CD14-positive monocyte (primary cell): ENCODE measurements around the gene TRPC6. TPM values are rescaled to one million over a fixed set of nuclear protein-coding genes. Genes with fewer than 3 reads are reported as not detected.

Experiments used
- DNase-seq, 3 donors: peaks; one replicate each; pipeline ENCODE4 v3.0.0-alpha.2; 2011 to 2022
- H2AFZ ChIP-seq: 2 replicates; pipeline ENCODE4 v1.6.0; 2012; ENCODE audit warnings: mild to moderate bottlenecking, low read depth, low read length, inconsistent platforms; ENCODE audit not compliant: insufficient read depth, poor library complexity, severe bottlenecking
- H3K27ac ChIP-seq, 2 donors: 1 replicate in 1 of 2; 2 replicates in 1 of 2; pipeline ENCODE4 v1.5.1; 2012 to 2013; ENCODE audit warnings: low read length in 2 of 2, control low read depth in 1 of 2, inconsistent platforms in 1 of 2, low read depth in 1 of 2, mild to moderate bottlenecking in 1 of 2
- H3K27me3 ChIP-seq, 2 donors: one replicate each; pipeline versions ENCODE4 v1.6.0 to v1.6.1; 2011 to 2013; ENCODE audit warnings: low read length in 2 of 2; ENCODE audit not compliant: control insufficient read depth in 2 of 2, insufficient read depth in 2 of 2
- H3K36me3 ChIP-seq, 2 donors: replicated peaks in 1 of 2; 1 replicate in 1 of 2; 2 replicates in 1 of 2; pipeline versions ENCODE4 v1.5.1 to v1.6.1; 2012 to 2013; ENCODE audit warnings: low read length in 2 of 2, control low read depth in 1 of 2, inconsistent platforms in 1 of 2, mild to moderate bottlenecking in 1 of 2; ENCODE audit not compliant: insufficient read depth in 2 of 2, control insufficient read depth in 1 of 2
- H3K4me1 ChIP-seq, 2 donors: 1 replicate in 1 of 2; 2 replicates in 1 of 2; pipeline versions ENCODE4 v1.5.1 to v1.6.1; 2012 to 2013; ENCODE audit warnings: low read length in 2 of 2, control low read depth in 1 of 2, inconsistent platforms in 1 of 2, mild to moderate bottlenecking in 1 of 2, moderate library complexity in 1 of 2; ENCODE audit not compliant: insufficient read depth in 2 of 2, control insufficient read depth in 1 of 2
- H3K4me2 ChIP-seq: replicated peaks from 2 replicates; pipeline ENCODE3; 2012; ENCODE audit warnings: low read length, moderate library complexity, mild to moderate bottlenecking; ENCODE audit not compliant: poor library complexity, severe bottlenecking; ENCODE audit errors: extremely low read depth
- H3K4me3 ChIP-seq, 3 experiments: fragments of 200-600 bp in 1 of 3; sonication (generic) in 1 of 3; replicated peaks in 1 of 3; 1 replicate in 2 of 3; 2 replicates in 1 of 3; pipeline ENCODE4 v1.5.1; 2011 to 2013; ENCODE audit warnings: low read length in 3 of 3, mild to moderate bottlenecking in 3 of 3, control low read depth in 2 of 3, low read depth in 2 of 3, inconsistent platforms in 1 of 3, moderate library complexity in 1 of 3
- H3K79me2 ChIP-seq: 2 replicates; pipeline ENCODE4 v1.6.0; 2012; ENCODE audit warnings: mild to moderate bottlenecking, control low read depth, inconsistent platforms, low read length, moderate library complexity; ENCODE audit not compliant: insufficient read depth
- H3K9ac ChIP-seq: 2 replicates; pipeline ENCODE4 v1.6.0; 2017; ENCODE audit warnings: low read length, mild to moderate bottlenecking; ENCODE audit not compliant: insufficient read depth, poor library complexity, severe bottlenecking
- H3K9me3 ChIP-seq, 2 donors: replicated peaks in 1 of 2; 1 replicate in 1 of 2; 2 replicates in 1 of 2; pipeline versions ENCODE4 v1.5.1 to v1.6.1; 2012 to 2013; ENCODE audit warnings: low read length in 2 of 2, control low read depth in 1 of 2; ENCODE audit not compliant: control insufficient read depth in 1 of 2, insufficient read depth in 1 of 2
- H4K20me1 ChIP-seq: 2 replicates; pipeline ENCODE4 v1.6.0; 2012; ENCODE audit warnings: mild to moderate bottlenecking, low read length, control low read depth, moderate library complexity; ENCODE audit not compliant: insufficient read depth
- H3K27ac Mint-ChIP-seq, 7 donors: one replicate each; pipeline ENCODE4 v1.8.0; 2020; ENCODE audit warnings: mild to moderate bottlenecking in 7 of 7, mixed read lengths in 7 of 7, moderate library complexity in 6 of 7, inconsistent platforms in 2 of 7
- H3K27me3 Mint-ChIP-seq, 3 donors: one replicate each; pipeline ENCODE4 v1.8.0; 2021 to 2022; ENCODE audit warnings: low read depth in 3 of 3, mild to moderate bottlenecking in 3 of 3, mixed read lengths in 3 of 3, moderate library complexity in 3 of 3, inconsistent platforms in 1 of 3
- H3K36me3 Mint-ChIP-seq, 2 donors: one replicate each; pipeline ENCODE4 v1.8.0; 2020; ENCODE audit warnings: mixed read lengths in 2 of 2, inconsistent platforms in 1 of 2, mild to moderate bottlenecking in 1 of 2
- H3K4me1 Mint-ChIP-seq: one replicate; pipeline ENCODE4 v1.8.0; 2020; ENCODE audit warnings: mild to moderate bottlenecking, mixed read lengths
- H3K4me3 Mint-ChIP-seq, 2 donors: one replicate each; pipeline ENCODE4 v1.8.0; 2020; ENCODE audit warnings: mild to moderate bottlenecking in 2 of 2, mixed read lengths in 2 of 2, moderate library complexity in 1 of 2
- H3K9me3 Mint-ChIP-seq, 7 donors: one replicate each; pipeline ENCODE4 v1.8.0; 2020 to 2022; ENCODE audit warnings: mixed read lengths in 7 of 7, mild to moderate bottlenecking in 6 of 7, moderate library complexity in 6 of 7, inconsistent platforms in 2 of 7
- CTCF ChIP-seq: fragments of 200-600 bp; IDR thresholded peaks from one replicate; pipeline ENCODE4 v1.8.0; 2022; ENCODE audit warnings: antibody characterized with exemption, mild to moderate bottlenecking
- WGBS: methylation state at CpG from one replicate; pipeline ENCODE4 v1.1.5; 2013; ENCODE audit warnings: missing lambda C conversion rate; ENCODE audit not compliant: insufficient coverage; 5-methylcytosine and 5-hydroxymethylcytosine counted together
- intact Hi-C, 2 donors: fragments of 100-400 bp; cut with micrococcal nuclease; formaldehyde crosslinking; loops; one replicate each; pipeline versions ENCODE4 v1.15.0 to v1.15.1; 2023
- polyA plus RNA-seq, 3 donors: library from polyadenylated mRNA; depleted of rRNA in 1 of 3; unstranded in 2 of 3; stranded (reverse) in 1 of 3; fragments of 300-500 nt in 2 of 3; fragments of >200 nt in 1 of 3; fragmentation: Illumina TruSeq in 2 of 3; gene quantifications; 1 replicate in 2 of 3; 2 replicates in 1 of 3; pipeline ENCODE4 v1.2.3, GENCODE V29; 2012 to 2021

TRPC6 gene
- polyA plus RNA-seq, 3 donors = 0.01 TPM; not detected in 2

DNA sequence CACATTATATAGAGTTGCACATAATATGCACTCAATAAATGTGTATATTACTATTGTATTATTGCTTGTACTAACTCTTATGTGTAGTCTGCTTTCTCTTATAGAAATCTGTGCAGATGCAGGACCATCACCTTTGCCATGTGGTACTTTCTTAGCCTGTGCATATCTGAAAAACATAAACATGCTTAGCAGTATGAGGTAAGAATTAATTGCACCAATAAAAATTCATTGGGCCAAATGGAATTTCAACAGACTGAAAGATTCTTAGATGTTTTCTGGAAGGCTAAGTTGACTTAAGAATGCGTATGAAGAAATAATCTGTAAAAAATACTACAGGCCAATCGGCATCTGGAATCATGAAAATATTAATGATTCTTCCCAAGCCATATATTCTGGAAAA is 55.3 kb downstream of the TRPC6 start:
- H3K9ac ChIP-seq = no peak overlapping the region
- intact Hi-C loops = no loop called here
- H3K27me3 ChIP-seq = no peaks in the 10 kb centered on the region
- H3K79me2 ChIP-seq = no peaks in the 10 kb centered on the region
- Mint-ChIP-seq H3K27me3 (no peaks in the 10 kb centered on the region), H3K4me3 (no peak overlapping the region), H3K27ac (no peak overlapping the region), H3K36me3 (no peaks in the 10 kb centered on the region), H3K4me1 (no peaks in the 10 kb centered on the region), H3K9me3 (peaks cover 0 to 14% (median 5%) of the 10 kb centered on the region in 7 donors)
- no peak overlapping the region for H3K27ac ChIP-seq
- no peak overlapping the region for H2AFZ ChIP-seq
- no peak for TF ChIP-seq CTCF
- H3K4me1 ChIP-seq = no peaks in the 10 kb centered on the region
- WGBS = no CpG with 5 or more reads among the region's 2 CpGs
- peaks cover 0 to 9% of the 10 kb centered on the region in 2 donors for H3K9me3 ChIP-seq
- H3K4me2 ChIP-seq = no peak overlapping the region
- H4K20me1 ChIP-seq = no peaks in the 10 kb centered on the region
- DNase-seq = no peak
- no peaks in the 10 kb centered on the region for H3K36me3 ChIP-seq
- H3K4me3 ChIP-seq = no peak overlapping the region

DNA sequence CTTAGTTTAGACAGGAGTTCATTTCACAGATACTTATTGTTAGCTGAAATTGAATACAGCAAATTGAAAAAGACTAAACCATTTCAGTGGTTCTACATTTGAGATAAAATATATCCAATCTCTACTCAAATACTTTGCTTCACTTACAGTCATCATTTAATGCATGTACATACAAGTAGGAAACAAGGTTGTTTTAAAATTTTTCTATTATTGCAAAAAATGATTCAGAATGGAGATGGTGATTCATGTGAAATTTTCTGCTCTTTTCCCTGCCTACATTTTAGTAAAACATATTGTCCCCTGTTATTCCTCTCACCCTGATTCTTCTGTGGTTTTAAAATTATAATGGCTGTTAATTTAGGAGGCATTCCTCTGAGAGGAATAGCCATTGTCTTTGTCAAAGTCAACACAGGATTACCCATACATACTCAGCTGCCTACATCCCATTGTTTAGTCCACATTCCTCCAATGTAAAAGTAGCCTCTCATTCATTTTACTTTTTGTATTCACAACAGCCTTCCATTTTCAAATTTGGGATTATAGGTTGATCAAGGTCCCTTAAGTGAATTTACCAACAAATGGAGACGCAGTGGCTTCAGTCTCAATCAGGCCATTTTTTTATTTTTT is 60.1 kb downstream of the TRPC6 start:
- WGBS = no CpG with 5 or more reads among the region's 1 CpG

More for the DNA sequence above, 60.1 kb downstream of the TRPC6 start:
- Histone ChIP-seq H3K27me3 (no peaks in the 10 kb centered on the region), H3K36me3 (no peaks in the 10 kb centered on the region), H3K4me2 (no peak overlapping the region), H3K27ac (no peak overlapping the region), H3K9ac (no peak overlapping the region), H2AFZ (no peak overlapping the region), H3K4me1 (no peaks in the 10 kb centered on the region), H3K4me3 (no peak overlapping the region), H4K20me1 (no peaks in the 10 kb centered on the region), H3K9me3 (peaks cover 0 to 7% of the 10 kb centered on the region in 2 donors), H3K79me2 (no peaks in the 10 kb centered on the region)
- peaks cover 2 to 8% (median 4%) of the 10 kb centered on the region in 7 donors for H3K9me3 Mint-ChIP-seq
- no peak overlapping the region for H3K4me3 Mint-ChIP-seq
- H3K4me1 Mint-ChIP-seq = no peaks in the 10 kb centered on the region
- H3K27ac Mint-ChIP-seq = no peak overlapping the region
- no peaks in the 10 kb centered on the region for H3K36me3 Mint-ChIP-seq
- no peak for DNase-seq
- no peaks in the 10 kb centered on the region for H3K27me3 Mint-ChIP-seq
- no peak for TF ChIP-seq CTCF
- intact Hi-C loops = no loop called here
